GM18498 (cell line): ENCODE measurements around the gene KRT32.

ENCODE experiments used
- ATAC-seq: cut with Tn5 transposase; IDR thresholded peaks from one replicate; pipeline ENCODE4 v1.9.1; 2021; ENCODE audit warnings: mild to moderate bottlenecking, moderate library complexity; ENCODE audit not compliant: unreplicated experiment

Gene KRT32

DNA sequence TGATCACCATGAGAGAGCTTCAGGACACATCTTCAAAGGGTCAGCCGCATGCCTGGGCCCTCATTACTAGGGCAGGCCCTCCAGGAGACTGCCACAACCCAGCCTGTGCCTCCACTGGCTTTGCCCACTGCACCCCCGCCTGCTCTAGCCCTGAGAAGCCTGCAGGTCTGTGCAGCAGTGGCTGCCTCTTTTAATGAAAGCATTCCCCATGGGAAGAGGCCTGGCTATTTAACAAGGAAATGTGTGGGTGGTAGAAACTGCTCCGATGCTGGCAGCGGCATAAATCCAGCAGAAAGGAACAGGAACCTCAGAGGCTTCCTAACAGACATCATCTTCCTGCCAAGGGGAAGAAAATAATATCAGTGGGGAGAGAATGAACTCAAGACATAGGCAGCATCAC lies 375 bp upstream of the KRT32 start:
- ATAC-seq, result no peak

GRCh38 chr17:41464682-41465081 lies 2.5 kb downstream of the KRT32 start:
- no peak for ATAC-seq

- ATAC-seq, result no peak
Observed at GRCh38 chr17:41464173-41464572, 3.0 kb downstream of the KRT32 start.

DNA sequence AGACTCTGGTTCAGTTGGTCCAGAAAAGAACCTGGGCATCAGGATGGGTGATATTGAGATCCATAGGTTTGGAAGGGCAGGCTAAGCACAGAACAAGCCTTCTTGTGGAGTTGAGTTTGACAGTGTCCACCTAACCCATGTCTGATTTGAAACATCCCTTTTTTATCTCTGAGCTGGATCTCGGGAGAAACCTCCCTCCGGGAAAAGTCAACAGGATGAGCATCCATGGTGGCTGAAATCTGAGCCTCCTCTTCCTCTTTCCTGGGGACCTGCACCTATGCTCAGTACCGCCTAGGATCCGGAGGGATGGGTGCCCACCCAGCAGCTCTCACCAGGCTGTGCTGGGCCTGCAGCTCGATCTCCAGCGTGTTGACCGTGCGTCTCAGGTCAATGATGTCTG lies 3.4 kb downstream of the KRT32 start:
- ATAC-seq, result no peak

- ATAC-seq, result no peak
Observed at GRCh38 chr17:41462705-41463104, 4.5 kb downstream of the KRT32 start.

- ATAC-seq, result no peak
Observed at GRCh38 chr17:41457676-41458075, 9.5 kb downstream of the KRT32 start.

DNA sequence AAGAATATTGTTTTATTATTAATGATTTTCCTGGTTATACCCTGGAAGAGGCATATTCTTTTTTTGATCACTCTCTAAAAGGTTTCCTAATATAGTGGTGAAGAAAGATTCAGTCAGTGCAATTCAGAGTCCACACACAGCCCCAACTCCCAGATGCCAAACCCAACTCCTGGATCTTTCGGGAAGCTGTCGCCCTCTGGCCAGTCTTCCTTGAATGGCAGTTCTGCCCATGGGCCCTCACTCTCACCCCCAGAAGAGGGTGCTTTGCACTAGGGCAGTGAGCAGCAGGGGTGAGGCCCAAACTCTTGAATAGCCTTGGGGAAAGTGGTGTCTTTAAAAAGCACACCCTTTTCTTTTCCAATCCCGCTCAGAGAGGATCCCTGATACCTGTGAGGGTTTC lies 11.0 kb downstream of the KRT32 start:
- no peak for ATAC-seq

GRCh38 chr17:41455236-41455635 lies 11.9 kb downstream of the KRT32 start:
- ATAC-seq, result no peak

- no peak for ATAC-seq
Observed at GRCh38 chr17:41453066-41453465, 14.1 kb downstream of the KRT32 start.

DNA sequence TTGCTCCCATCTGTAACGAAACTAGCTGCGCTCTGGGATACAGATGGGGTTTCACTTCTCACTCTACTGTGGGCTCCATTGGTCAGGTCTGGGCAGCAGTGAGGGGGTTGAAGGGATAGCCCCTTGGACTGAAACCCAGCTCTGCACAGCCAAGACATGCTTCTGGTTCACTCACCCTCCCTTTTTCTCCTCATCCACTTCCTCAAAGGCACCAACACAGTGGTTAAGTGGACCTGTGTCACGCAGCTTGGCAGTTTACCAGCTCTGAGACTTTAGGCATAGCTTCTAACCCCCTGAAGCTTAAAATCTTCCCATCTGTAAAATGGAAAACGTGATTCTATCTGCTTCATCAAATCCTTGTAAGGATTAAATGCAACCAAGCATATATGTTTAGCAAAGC lies 14.9 kb downstream of the KRT32 start:
- no peak for ATAC-seq

GRCh38 chr17:41451154-41451728 lies 15.9 kb downstream of the KRT32 start:
- ATAC-seq, result no peak

DNA sequence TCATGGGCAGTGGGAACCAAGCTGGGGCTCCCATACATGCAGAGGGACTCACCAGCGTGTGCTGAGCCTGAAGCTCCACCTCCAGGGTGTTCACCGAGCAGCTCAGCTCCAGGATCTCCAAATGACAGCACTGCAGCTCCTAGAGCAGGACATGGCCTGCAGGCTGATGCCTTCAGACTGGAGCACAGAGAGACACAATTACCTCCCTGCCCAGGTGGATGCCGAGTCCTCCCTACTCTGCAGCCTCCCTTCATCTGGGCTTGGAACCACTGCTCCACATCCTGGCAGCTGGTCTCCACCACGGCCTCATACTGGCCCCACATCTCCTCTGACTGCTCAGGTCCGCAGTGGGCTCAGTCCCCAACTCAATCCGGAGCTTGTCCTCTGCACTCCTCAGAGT lies 18.2 kb downstream of the KRT32 start:
- no peak for ATAC-seq

DNA sequence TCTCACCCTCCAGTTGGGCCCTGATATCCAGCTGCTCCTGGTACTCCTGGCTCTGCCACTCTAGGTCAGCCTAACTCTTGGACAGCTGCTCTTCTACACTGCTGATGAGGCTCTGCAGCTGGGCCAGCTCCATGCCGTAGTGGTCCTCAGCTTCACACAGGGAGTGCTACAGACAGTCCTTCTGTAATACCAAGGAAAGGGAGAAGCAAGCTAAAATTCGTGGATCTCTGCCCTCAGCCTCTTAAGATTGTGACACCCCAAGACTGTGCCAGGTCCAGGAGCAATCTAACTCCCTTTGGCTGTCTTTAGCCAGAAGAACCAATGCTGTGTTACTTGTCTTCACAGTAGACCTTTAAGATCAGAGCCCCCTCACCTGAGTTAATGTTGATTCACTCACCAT lies 18.7 kb downstream of the KRT32 start:
- ATAC-seq, result no peak

- ATAC-seq, result no peak
Observed at GRCh38 chr17:41446806-41447205, 20.4 kb downstream of the KRT32 start.

GRCh38 chr17:41444640-41445039 lies 22.5 kb downstream of the KRT32 start:
- ATAC-seq, result no peak

DNA sequence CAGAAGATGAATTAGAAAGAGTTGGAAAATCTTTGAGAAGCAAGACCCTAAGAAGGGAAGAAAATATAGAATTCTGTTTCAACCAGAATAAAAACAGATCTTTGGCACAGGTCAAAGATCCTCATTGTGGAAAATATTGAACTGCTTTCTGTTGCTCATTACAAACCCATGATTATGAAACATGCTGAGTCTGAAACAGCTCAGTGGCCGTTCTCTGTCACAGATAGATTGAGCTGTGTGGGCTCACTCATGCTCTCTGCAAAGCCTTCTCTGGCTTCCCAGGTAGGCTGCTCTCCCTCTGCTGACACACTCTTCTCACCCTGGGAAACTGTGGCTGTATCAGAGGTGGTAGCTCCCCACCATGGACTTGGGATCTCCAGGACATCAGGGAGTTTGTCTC lies 23.0 kb downstream of the KRT32 start:
- ATAC-seq, result no peak

- no peak for ATAC-seq
Observed at GRCh38 chr17:41442739-41443138, 24.4 kb downstream of the KRT32 start.

DNA sequence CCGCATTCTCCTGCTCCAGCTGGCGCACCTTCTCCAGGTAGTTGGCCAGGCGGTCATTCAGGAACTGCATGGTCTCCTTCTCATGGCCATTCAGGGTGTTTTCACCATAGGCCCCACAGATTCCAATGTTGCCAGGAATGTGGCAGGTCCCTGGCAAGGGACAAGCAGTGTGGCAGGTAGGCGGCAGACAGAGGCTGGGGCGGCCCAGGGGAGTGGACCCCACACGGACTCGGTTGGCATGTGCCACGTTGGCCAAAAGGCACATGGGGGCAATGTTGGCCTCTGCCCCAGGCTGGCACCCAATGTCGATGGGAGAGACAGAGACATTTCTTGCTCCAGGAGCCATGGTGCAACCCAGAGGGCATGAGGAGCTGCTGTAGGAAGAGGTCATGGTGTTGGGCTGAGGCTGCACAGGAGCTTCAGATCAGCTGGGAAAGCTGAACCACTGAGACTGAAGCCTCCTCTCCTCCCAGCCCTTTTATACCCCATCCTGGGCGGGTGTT lies 26.6 kb downstream of the KRT32 start, which contains the start of gene KRT38:
TSS of gene KRT38 (minus strand) at position 453 of the 503 bp plus-strand sequence. CDS start at position 391, 62 bp downstream.
- ATAC-seq, result no peak

- ATAC-seq, result no peak
Observed at GRCh38 chr17:41439375-41439774, 27.8 kb downstream of the KRT32 start.

- ATAC-seq, result no peak
Observed at GRCh38 chr17:41437769-41438168, 29.4 kb downstream of the KRT32 start.

DNA sequence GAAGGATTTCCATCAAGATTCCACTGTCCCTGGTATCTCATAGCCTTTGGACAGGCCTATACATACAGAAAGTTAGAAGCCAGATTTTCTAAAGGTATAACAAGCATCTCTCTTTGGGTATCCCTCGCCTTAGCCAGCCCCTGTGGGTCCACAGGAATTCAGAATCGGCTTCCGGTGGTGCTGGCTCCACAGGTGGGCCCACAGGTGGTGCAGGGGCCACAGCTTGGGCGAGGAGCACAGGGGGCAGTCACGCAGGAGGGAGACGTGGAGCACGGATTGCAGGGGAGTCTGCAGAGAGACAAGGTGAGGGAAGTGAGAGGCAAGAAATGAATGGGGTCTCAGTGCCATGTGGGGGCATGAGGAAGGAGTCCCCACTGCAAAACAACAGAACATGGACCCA lies 29.9 kb downstream of the KRT32 start:
- ATAC-seq, result no peak

DNA sequence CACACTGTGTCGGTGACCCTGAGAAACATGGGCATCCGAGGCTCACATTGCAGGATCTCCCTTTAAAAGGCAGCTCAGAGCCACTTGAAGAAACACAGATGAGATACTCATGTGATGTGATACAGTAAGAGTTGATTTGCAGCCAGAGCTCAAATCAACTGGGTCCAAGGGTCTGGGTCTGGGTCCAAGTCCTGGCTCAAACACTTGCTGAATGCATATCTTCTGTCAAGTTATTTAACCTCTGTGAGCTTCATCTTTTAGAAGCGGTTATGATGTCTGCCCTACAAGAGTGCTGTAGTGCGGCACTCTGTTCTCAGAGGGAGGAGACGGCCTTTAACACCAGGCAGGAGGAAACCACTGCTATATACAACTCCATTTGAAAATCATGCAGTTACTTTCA lies 32.8 kb downstream of the KRT32 start:
- no peak for ATAC-seq

DNA sequence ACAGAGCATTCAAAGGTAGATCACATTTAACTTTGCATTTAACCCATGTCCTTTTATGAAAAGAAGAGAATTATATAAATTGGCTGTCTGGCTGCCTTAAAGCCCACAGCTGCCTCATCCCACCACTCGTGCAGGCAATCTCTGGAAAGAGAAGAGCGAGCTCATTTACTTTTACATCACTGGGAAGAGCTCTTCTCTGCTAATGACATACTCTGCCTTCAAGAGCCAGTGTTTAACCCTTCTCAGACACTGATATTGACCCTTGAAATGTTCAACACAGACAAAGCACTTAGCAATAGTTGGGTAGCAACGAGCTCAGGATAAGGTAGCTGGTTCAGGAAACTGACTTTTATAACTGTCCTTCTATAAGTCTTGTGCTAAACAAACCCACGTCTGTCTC lies 33.2 kb downstream of the KRT32 start:
- no peak for ATAC-seq
